ENCODE measurements around the gene TFDP1. TPM values are rescaled to one million over a fixed set of nuclear protein-coding genes. Genes with fewer than 3 reads are reported as not detected.

The TFDP1 gene
- total RNA-seq, 1 donor from 2014 or later: 30.8 TPM

- Histone ChIP-seq H3K36me3 (ENCODE audit: control insufficient read depth in 3 of 3, insufficient read depth in 3 of 3, low read length in 3 of 3) (peaks cover 14 to 20% (median 19%) of the 10 kb centered on the region in 3 donors), H3K27me3 (ENCODE audit: control insufficient read depth in 3 of 3, insufficient read depth in 3 of 3, low read length in 3 of 3) (no peaks in the 10 kb centered on the region), H3K4me3 (ENCODE audit: low read length in 3 of 3) (no peak overlapping the region), H3K4me1 (ENCODE audit: control insufficient read depth in 3 of 3, insufficient read depth in 3 of 3, low read length in 3 of 3) (no peaks in the 10 kb centered on the region), H3K9ac (ENCODE audit: low read depth in 1 of 3, low read length in 3 of 3) (no peak overlapping the region), H3K27ac (ENCODE audit: low read depth, low read length) (no peak overlapping the region), H3K9me3 (ENCODE audit: control insufficient read depth in 3 of 3, low read length in 3 of 3) (no peaks in the 10 kb centered on the region)
Observed at GRCh38 chr13:113629866-113630265, 45.3 kb downstream of the TFDP1 start.

- H3K9me3 ChIP-seq (ENCODE audit: control insufficient read depth in 3 of 3, low read length in 3 of 3): no peaks in the 10 kb centered on the region
- no peaks in the 10 kb centered on the region for H3K4me1 ChIP-seq (ENCODE audit: control insufficient read depth in 3 of 3, insufficient read depth in 3 of 3, low read length in 3 of 3)
- H3K27me3 ChIP-seq (ENCODE audit: control insufficient read depth in 3 of 3, insufficient read depth in 3 of 3, low read length in 3 of 3): no peaks in the 10 kb centered on the region
- no peak overlapping the region for H3K9ac ChIP-seq (ENCODE audit: low read depth in 1 of 3, low read length in 3 of 3)
- H3K36me3 ChIP-seq (ENCODE audit: control insufficient read depth in 3 of 3, insufficient read depth in 3 of 3, low read length in 3 of 3): peaks cover 16 to 24% (median 22%) of the 10 kb centered on the region in 3 donors
- H3K4me3 ChIP-seq (ENCODE audit: low read length in 3 of 3): no peak overlapping the region
- no peak overlapping the region for H3K27ac ChIP-seq (ENCODE audit: low read depth, low read length)
Observed at GRCh38 chr13:113630296-113630695, 45.7 kb downstream of the TFDP1 start.

- no peaks in the 10 kb centered on the region for H3K4me1 ChIP-seq (ENCODE audit: control insufficient read depth in 3 of 3, insufficient read depth in 3 of 3, low read length in 3 of 3)
- no peaks in the 10 kb centered on the region for H3K27me3 ChIP-seq (ENCODE audit: control insufficient read depth in 3 of 3, insufficient read depth in 3 of 3, low read length in 3 of 3)
- H3K9ac ChIP-seq (ENCODE audit: low read depth in 1 of 3, low read length in 3 of 3): no peak overlapping the region
- no peak overlapping the region for H3K4me3 ChIP-seq (ENCODE audit: low read length in 3 of 3)
- H3K36me3 ChIP-seq (ENCODE audit: control insufficient read depth in 3 of 3, insufficient read depth in 3 of 3, low read length in 3 of 3): peaks cover 21 to 28% (median 26%) of the 10 kb centered on the region in 3 donors
- H3K9me3 ChIP-seq (ENCODE audit: control insufficient read depth in 3 of 3, low read length in 3 of 3): no peaks in the 10 kb centered on the region
- no peak overlapping the region for H3K27ac ChIP-seq (ENCODE audit: low read depth, low read length)
Observed at GRCh38 chr13:113630804-113631203, 46.3 kb downstream of the TFDP1 start.

- no peaks in the 10 kb centered on the region for H3K4me1 ChIP-seq (ENCODE audit: control insufficient read depth in 3 of 3, insufficient read depth in 3 of 3, low read length in 3 of 3)
- no peaks in the 10 kb centered on the region for H3K27me3 ChIP-seq (ENCODE audit: control insufficient read depth in 3 of 3, insufficient read depth in 3 of 3, low read length in 3 of 3)
- H3K27ac ChIP-seq (ENCODE audit: low read depth, low read length): no peak overlapping the region
- H3K9ac ChIP-seq (ENCODE audit: low read depth in 1 of 3, low read length in 3 of 3): no peak overlapping the region
- H3K9me3 ChIP-seq (ENCODE audit: control insufficient read depth in 3 of 3, low read length in 3 of 3): no peaks in the 10 kb centered on the region
- H3K36me3 ChIP-seq (ENCODE audit: control insufficient read depth in 3 of 3, insufficient read depth in 3 of 3, low read length in 3 of 3): peaks cover 26 to 34% (median 32%) of the 10 kb centered on the region in 3 donors
- no peak overlapping the region for H3K4me3 ChIP-seq (ENCODE audit: low read length in 3 of 3)
Observed at GRCh38 chr13:113631341-113632095, 47.0 kb downstream of the TFDP1 start.

GRCh38 chr13:113632706-113633484 is 48.3 kb downstream of the TFDP1 start:
- H3K9ac ChIP-seq (ENCODE audit: low read depth in 1 of 3, low read length in 3 of 3): no peak overlapping the region
- H3K9me3 ChIP-seq (ENCODE audit: control insufficient read depth in 3 of 3, low read length in 3 of 3): no peaks in the 10 kb centered on the region
- H3K27me3 ChIP-seq (ENCODE audit: control insufficient read depth in 3 of 3, insufficient read depth in 3 of 3, low read length in 3 of 3): no peaks in the 10 kb centered on the region
- H3K4me1 ChIP-seq (ENCODE audit: control insufficient read depth in 3 of 3, insufficient read depth in 3 of 3, low read length in 3 of 3): no peaks in the 10 kb centered on the region
- peaks cover 34 to 45% (median 42%) of the 10 kb centered on the region in 3 donors for H3K36me3 ChIP-seq (ENCODE audit: control insufficient read depth in 3 of 3, insufficient read depth in 3 of 3, low read length in 3 of 3)
- no peak overlapping the region for H3K27ac ChIP-seq (ENCODE audit: low read depth, low read length)
- H3K4me3 ChIP-seq (ENCODE audit: low read length in 3 of 3): no peak overlapping the region

GRCh38 chr13:113633485-113633873 is 48.9 kb downstream of the TFDP1 start:
- Histone ChIP-seq H3K9ac (ENCODE audit: low read depth in 1 of 3, low read length in 3 of 3) (no peak overlapping the region), H3K27me3 (ENCODE audit: control insufficient read depth in 3 of 3, insufficient read depth in 3 of 3, low read length in 3 of 3) (no peaks in the 10 kb centered on the region), H3K4me1 (ENCODE audit: control insufficient read depth in 3 of 3, insufficient read depth in 3 of 3, low read length in 3 of 3) (no peaks in the 10 kb centered on the region), H3K36me3 (ENCODE audit: control insufficient read depth in 3 of 3, insufficient read depth in 3 of 3, low read length in 3 of 3) (peaks cover 40 to 50% (median 47%) of the 10 kb centered on the region in 3 donors), H3K27ac (ENCODE audit: low read depth, low read length) (no peak overlapping the region), H3K4me3 (ENCODE audit: low read length in 3 of 3) (no peak overlapping the region), H3K9me3 (ENCODE audit: control insufficient read depth in 3 of 3, low read length in 3 of 3) (no peaks in the 10 kb centered on the region)

- H3K27ac ChIP-seq (ENCODE audit: low read depth, low read length): no peak overlapping the region
- no peaks in the 10 kb centered on the region for H3K4me1 ChIP-seq (ENCODE audit: control insufficient read depth in 3 of 3, insufficient read depth in 3 of 3, low read length in 3 of 3)
- H3K9ac ChIP-seq (ENCODE audit: low read depth in 1 of 3, low read length in 3 of 3): no peak overlapping the region
- no peaks in the 10 kb centered on the region for H3K27me3 ChIP-seq (ENCODE audit: control insufficient read depth in 3 of 3, insufficient read depth in 3 of 3, low read length in 3 of 3)
- H3K4me3 ChIP-seq (ENCODE audit: low read length in 3 of 3): no peak overlapping the region
- H3K9me3 ChIP-seq (ENCODE audit: control insufficient read depth in 3 of 3, low read length in 3 of 3): peaks cover 0 to 2% (median 0%) of the 10 kb centered on the region in 3 donors
- peaks cover 44 to 54% (median 48%) of the 10 kb centered on the region in 3 donors for H3K36me3 ChIP-seq (ENCODE audit: control insufficient read depth in 3 of 3, insufficient read depth in 3 of 3, low read length in 3 of 3)
Observed at GRCh38 chr13:113634279-113635047, 49.9 kb downstream of the TFDP1 start.

GRCh38 chr13:113635048-113635420 is 50.5 kb downstream of the TFDP1 start:
- Histone ChIP-seq H3K4me3 (ENCODE audit: low read length in 3 of 3) (no peak overlapping the region), H3K27me3 (ENCODE audit: control insufficient read depth in 3 of 3, insufficient read depth in 3 of 3, low read length in 3 of 3) (no peaks in the 10 kb centered on the region), H3K9me3 (ENCODE audit: control insufficient read depth in 3 of 3, low read length in 3 of 3) (peaks cover 0 to 2% (median 0%) of the 10 kb centered on the region in 3 donors), H3K27ac (ENCODE audit: low read depth, low read length) (no peak overlapping the region), H3K4me1 (ENCODE audit: control insufficient read depth in 3 of 3, insufficient read depth in 3 of 3, low read length in 3 of 3) (no peaks in the 10 kb centered on the region), H3K36me3 (ENCODE audit: control insufficient read depth in 3 of 3, insufficient read depth in 3 of 3, low read length in 3 of 3) (peaks cover 44 to 59% (median 50%) of the 10 kb centered on the region in 3 donors), H3K9ac (ENCODE audit: low read depth in 1 of 3, low read length in 3 of 3) (no peak overlapping the region)

GRCh38 chr13:113635709-113636108 is 51.2 kb downstream of the TFDP1 start:
- no peaks in the 10 kb centered on the region for H3K4me1 ChIP-seq (ENCODE audit: control insufficient read depth in 3 of 3, insufficient read depth in 3 of 3, low read length in 3 of 3)
- no peak overlapping the region for H3K27ac ChIP-seq (ENCODE audit: low read depth, low read length)
- no peak overlapping the region for H3K4me3 ChIP-seq (ENCODE audit: low read length in 3 of 3)
- peaks cover 44 to 59% (median 55%) of the 10 kb centered on the region in 3 donors for H3K36me3 ChIP-seq (ENCODE audit: control insufficient read depth in 3 of 3, insufficient read depth in 3 of 3, low read length in 3 of 3)
- peaks cover 0 to 2% (median 0%) of the 10 kb centered on the region in 3 donors for H3K9me3 ChIP-seq (ENCODE audit: control insufficient read depth in 3 of 3, low read length in 3 of 3)
- H3K27me3 ChIP-seq (ENCODE audit: control insufficient read depth in 3 of 3, insufficient read depth in 3 of 3, low read length in 3 of 3): no peaks in the 10 kb centered on the region
- H3K9ac ChIP-seq (ENCODE audit: low read depth in 1 of 3, low read length in 3 of 3): no peak overlapping the region
